Measurements from ENCODE around the gene PRKG1. TPM values are rescaled to one million over a fixed set of nuclear protein-coding genes. Genes with fewer than 3 reads are reported as not detected.

Gene PRKG1
- total RNA-seq, 1 donor = 19.5 TPM

GRCh38 chr10:51124852-51125251, 50.6 kb downstream of the PRKG1 start:
- no peak overlapping the region for H3K27ac ChIP-seq (ENCODE audit: low read depth, low read length)
- H3K27me3 ChIP-seq (ENCODE audit: insufficient read depth, low read length) = no peaks in the 10 kb centered on the region
- no peaks in the 10 kb centered on the region for H3K4me1 ChIP-seq (ENCODE audit: insufficient read depth, low read length)
- no peaks in the 10 kb centered on the region for H3K9me3 ChIP-seq (ENCODE audit: low read depth, low read length)
- no peak for DNase-seq (ENCODE audit: insufficient read length, low spot score, missing footprints)
- TF ChIP-seq CTCF (IDR thresholded peaks at IDR 0.05; ENCODE audit: extremely low read depth, low read depth, low read length) = no peak
- H3K4me2 ChIP-seq (ENCODE audit: insufficient read depth, low read length) = no peak overlapping the region
- H4K20me1 ChIP-seq (ENCODE audit: insufficient read depth, low read length) = no peaks in the 10 kb centered on the region
- no peak overlapping the region for H3K4me3 ChIP-seq (ENCODE audit: insufficient read depth, low read length)
- H2AFZ ChIP-seq (ENCODE audit: low read length) = no peak overlapping the region
- no peaks in the 10 kb centered on the region for H3K79me2 ChIP-seq (ENCODE audit: insufficient read depth, low read length)
- H3K36me3 ChIP-seq (ENCODE audit: insufficient read depth, low read length) = no peaks in the 10 kb centered on the region

GRCh38 chr10:51125518-51125917, 51.2 kb downstream of the PRKG1 start:
- Histone ChIP-seq H3K4me2 (ENCODE audit: insufficient read depth, low read length) (no peak overlapping the region), H3K4me3 (ENCODE audit: insufficient read depth, low read length) (no peak overlapping the region), H4K20me1 (ENCODE audit: insufficient read depth, low read length) (no peaks in the 10 kb centered on the region), H3K36me3 (ENCODE audit: insufficient read depth, low read length) (no peaks in the 10 kb centered on the region), H3K27me3 (ENCODE audit: insufficient read depth, low read length) (no peaks in the 10 kb centered on the region), H3K4me1 (ENCODE audit: insufficient read depth, low read length) (no peaks in the 10 kb centered on the region), H3K79me2 (ENCODE audit: insufficient read depth, low read length) (no peaks in the 10 kb centered on the region), H3K27ac (ENCODE audit: low read depth, low read length) (no peak overlapping the region), H2AFZ (ENCODE audit: low read length) (no peak overlapping the region), H3K9me3 (ENCODE audit: low read depth, low read length) (no peaks in the 10 kb centered on the region)
- no peak for TF ChIP-seq CTCF (IDR thresholded peaks at IDR 0.05; ENCODE audit: extremely low read depth, low read depth, low read length)
- DNase-seq (ENCODE audit: insufficient read length, low spot score, missing footprints) = no peak

GRCh38 chr10:51129946-51130544, 55.8 kb downstream of the PRKG1 start:
- Histone ChIP-seq H3K4me2 (ENCODE audit: insufficient read depth, low read length) (no peak overlapping the region), H3K36me3 (ENCODE audit: insufficient read depth, low read length) (no peaks in the 10 kb centered on the region), H2AFZ (ENCODE audit: low read length) (peak overlapping the region; percentile 41), H3K27me3 (ENCODE audit: insufficient read depth, low read length) (no peaks in the 10 kb centered on the region), H3K27ac (ENCODE audit: low read depth, low read length) (no peak overlapping the region), H3K4me1 (ENCODE audit: insufficient read depth, low read length) (no peaks in the 10 kb centered on the region), H3K9me3 (ENCODE audit: low read depth, low read length) (no peaks in the 10 kb centered on the region), H3K79me2 (ENCODE audit: insufficient read depth, low read length) (no peaks in the 10 kb centered on the region), H4K20me1 (ENCODE audit: insufficient read depth, low read length) (no peaks in the 10 kb centered on the region), H3K4me3 (ENCODE audit: insufficient read depth, low read length) (no peak overlapping the region)
- TF ChIP-seq CTCF (IDR thresholded peaks at IDR 0.05; ENCODE audit: extremely low read depth, low read depth, low read length) = no peak
- DNase-seq (ENCODE audit: insufficient read length, low spot score, missing footprints) = no peak

GRCh38 chr10:51137756-51138529, 63.7 kb downstream of the PRKG1 start:
- Histone ChIP-seq H2AFZ (ENCODE audit: low read length) (no peak overlapping the region), H3K4me1 (ENCODE audit: insufficient read depth, low read length) (peaks cover 13% of the 10 kb centered on the region), H3K27ac (ENCODE audit: low read depth, low read length) (peak overlapping the region; percentile 3), H3K79me2 (ENCODE audit: insufficient read depth, low read length) (no peaks in the 10 kb centered on the region), H3K4me3 (ENCODE audit: insufficient read depth, low read length) (no peak overlapping the region), H3K9me3 (ENCODE audit: low read depth, low read length) (no peaks in the 10 kb centered on the region), H3K4me2 (ENCODE audit: insufficient read depth, low read length) (no peak overlapping the region), H3K36me3 (ENCODE audit: insufficient read depth, low read length) (no peaks in the 10 kb centered on the region), H4K20me1 (ENCODE audit: insufficient read depth, low read length) (no peaks in the 10 kb centered on the region), H3K27me3 (ENCODE audit: insufficient read depth, low read length) (no peaks in the 10 kb centered on the region)
- peak; percentile 68 for DNase-seq (ENCODE audit: insufficient read length, low spot score, missing footprints)
- no peak for TF ChIP-seq CTCF (IDR thresholded peaks at IDR 0.05; ENCODE audit: extremely low read depth, low read depth, low read length)
